ENCODE measurements around the gene TRIM49D2.
"Not testable (repeated sequence)": the region's sequence is repeated elsewhere in the genome, so short reads cannot be mapped to it uniquely, and the experiment has no call there.

The TRIM49D2 gene, protein sequence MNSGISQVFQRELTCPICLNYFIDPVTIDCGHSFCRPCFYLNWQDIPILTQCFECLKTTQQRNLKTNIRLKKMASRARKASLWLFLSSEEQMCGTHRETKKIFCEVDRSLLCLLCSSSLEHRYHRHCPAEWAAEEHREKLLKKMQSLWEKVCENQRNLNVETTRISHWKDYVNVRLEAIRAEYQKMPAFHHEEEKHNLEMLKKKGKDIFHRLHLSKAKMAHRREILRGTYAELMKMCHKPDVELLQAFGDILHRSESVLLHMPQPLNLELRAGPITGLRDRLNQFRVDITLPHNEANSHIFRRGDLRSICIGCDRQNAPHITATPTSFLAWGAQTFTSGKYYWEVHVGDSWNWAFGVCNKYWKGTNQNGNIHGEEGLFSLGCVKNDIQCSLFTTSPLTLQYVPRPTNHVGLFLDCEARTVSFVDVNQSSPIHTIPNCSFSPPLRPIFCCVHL

GRCh38 chr11:89923764-89924163 is at the start of gene TRIM49D2:
Gene TRIM49D2, plus strand, starts transcription at chr11:89924064. Its CDS starts 2,698 bp downstream, at chr11:89926762.
- TF ChIP-seq, protein P1, sequence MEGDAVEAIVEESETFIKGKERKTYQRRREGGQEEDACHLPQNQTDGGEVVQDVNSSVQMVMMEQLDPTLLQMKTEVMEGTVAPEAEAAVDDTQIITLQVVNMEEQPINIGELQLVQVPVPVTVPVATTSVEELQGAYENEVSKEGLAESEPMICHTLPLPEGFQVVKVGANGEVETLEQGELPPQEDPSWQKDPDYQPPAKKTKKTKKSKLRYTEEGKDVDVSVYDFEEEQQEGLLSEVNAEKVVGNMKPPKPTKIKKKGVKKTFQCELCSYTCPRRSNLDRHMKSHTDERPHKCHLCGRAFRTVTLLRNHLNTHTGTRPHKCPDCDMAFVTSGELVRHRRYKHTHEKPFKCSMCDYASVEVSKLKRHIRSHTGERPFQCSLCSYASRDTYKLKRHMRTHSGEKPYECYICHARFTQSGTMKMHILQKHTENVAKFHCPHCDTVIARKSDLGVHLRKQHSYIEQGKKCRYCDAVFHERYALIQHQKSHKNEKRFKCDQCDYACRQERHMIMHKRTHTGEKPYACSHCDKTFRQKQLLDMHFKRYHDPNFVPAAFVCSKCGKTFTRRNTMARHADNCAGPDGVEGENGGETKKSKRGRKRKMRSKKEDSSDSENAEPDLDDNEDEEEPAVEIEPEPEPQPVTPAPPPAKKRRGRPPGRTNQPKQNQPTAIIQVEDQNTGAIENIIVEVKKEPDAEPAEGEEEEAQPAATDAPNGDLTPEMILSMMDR (IDR thresholded peaks at IDR 0.05): not testable (repeated sequence)

GRCh38 chr11:89922195-89922660 is 1.6 kb upstream of the TRIM49D2 start, which contains the start of gene TRIM49D1:
Gene TRIM49D1, minus strand, starts transcription at chr11:89922245. Its CDS starts 4,535 bp downstream, at chr11:89917710.
- TF ChIP-seq, protein P1 (IDR thresholded peaks at IDR 0.05): no peak

GRCh38 chr11:89965737-89966136 is 41.9 kb downstream of the TRIM49D2 start, which contains the start of gene TRIM64:
Gene TRIM64, plus strand, starts transcription at chr11:89966037. Its CDS starts 2,467 bp downstream, at chr11:89968504.
- TF ChIP-seq, protein P1 (IDR thresholded peaks at IDR 0.05): not testable (repeated sequence)
